ENCODE results near the gene ACTR3.
A peak's percentile ranks its signal among the peaks of the same experiment; 100 is the strongest.

Gene ACTR3

DNA sequence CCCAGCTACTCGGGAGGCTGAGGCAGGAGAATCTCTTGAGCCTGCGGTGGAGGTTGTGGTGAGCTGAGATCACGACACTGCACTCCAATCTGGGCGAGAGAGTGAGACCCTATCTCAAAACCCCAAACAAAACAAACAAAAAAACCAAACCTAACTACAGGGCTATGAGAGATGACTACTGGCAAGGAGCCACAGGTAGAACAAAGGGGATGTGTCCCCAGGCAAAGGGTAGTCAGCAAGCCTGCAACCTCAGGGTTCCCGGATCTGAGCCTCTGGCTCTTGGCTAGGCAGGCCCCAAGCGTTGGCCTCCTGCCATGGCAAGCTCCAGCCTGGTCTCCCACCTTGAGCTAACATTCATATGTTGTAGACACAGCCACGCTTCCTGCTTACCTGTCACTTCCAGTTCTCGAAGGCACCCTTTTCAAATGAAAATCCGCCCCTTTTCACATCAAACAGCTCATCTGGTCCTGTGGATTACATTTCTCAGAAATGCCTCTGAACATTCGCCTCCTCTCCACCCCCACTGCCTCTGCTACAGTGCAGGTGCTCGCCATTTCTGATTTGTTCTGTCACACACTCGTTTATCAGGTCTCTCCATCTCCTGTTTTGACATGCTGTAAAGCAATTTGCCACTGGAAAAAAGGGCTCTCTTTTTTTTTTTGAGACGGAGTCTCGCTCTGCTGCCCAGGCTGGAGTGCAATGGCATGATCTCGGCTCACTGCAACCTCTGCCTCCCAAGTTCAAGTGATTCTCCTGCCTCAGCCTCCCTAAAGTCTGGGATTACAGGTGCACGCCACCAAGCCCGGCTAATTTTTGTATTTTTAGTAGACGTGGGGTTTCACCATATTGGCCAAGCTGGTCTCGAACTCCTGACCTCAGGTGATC, 13.1 kb upstream of the ACTR3 start:
- peak; percentile 44 to 49 for DNase-seq (ENCODE audit: low read depth in 2 of 2)

GRCh38 chr2:113877711-113878598, 11.9 kb upstream of the ACTR3 start:
- no peak for DNase-seq (ENCODE audit: low read depth in 2 of 2)

DNA sequence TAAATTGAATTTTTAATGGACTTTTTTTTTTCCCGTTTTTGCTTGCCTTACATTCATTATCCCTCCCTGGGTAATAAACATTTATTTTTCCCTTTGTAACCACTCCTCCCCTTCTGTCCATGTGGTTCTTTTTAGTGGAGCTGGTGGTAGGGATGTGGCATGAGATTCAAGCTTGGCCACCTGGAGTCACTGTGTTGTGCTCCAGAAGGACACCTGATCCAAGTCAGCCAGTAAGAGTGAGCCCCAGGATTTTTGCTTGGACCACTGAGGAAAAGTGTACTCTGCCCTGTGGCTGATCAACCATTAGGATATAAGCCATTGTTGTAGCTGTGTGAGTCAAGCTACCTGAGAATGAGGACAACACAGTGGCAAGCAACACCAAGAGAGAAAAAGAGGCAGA, 11.1 kb upstream of the ACTR3 start:
- no peak for DNase-seq (ENCODE audit: low read depth in 2 of 2)

DNA sequence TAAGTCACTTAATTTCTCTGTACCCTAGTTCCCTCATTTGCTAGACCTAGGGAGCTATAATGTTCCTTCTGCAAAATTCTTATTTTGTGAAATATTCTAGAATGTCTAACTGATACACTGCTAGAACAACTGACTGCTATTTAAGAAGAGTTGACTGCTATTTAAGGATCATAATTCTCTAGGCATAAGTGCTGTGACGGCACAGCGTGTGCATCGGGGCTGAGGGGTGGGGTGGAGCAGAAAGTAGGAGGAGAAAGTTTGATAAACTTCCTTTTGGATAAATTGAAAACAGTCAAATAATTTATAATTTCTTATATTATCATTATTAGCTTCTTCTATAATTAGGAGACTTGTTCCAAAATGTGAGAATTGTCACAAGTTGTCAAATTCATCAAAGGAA, 10.4 kb upstream of the ACTR3 start:
- DNase-seq (ENCODE audit: low read depth in 2 of 2) = no peak

DNA sequence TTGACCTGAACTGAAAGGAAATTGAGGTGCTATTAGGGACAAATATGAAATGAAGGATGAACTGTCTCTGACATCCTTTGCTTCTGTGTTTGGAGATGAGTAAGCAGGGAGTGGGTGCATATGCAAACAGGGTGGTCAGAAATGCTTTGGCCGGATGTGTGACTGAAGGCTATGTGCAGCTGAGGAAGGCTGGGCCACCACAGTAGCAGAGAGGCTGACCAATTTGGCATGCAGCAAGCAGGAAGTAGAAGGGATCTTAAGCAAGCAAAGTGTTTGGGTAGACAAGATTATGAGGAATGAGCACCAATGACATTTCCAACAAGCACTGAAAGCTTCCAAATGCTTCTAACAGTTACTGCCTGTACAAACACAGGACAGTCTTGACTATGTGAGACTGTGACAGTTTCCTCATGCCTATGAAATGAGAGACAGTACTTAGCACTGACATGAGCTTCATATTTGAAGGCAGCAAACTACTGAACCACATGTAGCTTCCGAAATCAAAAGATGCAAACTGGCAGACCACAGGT, 3.3 kb upstream of the ACTR3 start:
- peak in 1 of 2 experiments; percentile 33 for DNase-seq (ENCODE audit: low read depth in 2 of 2)

DNA sequence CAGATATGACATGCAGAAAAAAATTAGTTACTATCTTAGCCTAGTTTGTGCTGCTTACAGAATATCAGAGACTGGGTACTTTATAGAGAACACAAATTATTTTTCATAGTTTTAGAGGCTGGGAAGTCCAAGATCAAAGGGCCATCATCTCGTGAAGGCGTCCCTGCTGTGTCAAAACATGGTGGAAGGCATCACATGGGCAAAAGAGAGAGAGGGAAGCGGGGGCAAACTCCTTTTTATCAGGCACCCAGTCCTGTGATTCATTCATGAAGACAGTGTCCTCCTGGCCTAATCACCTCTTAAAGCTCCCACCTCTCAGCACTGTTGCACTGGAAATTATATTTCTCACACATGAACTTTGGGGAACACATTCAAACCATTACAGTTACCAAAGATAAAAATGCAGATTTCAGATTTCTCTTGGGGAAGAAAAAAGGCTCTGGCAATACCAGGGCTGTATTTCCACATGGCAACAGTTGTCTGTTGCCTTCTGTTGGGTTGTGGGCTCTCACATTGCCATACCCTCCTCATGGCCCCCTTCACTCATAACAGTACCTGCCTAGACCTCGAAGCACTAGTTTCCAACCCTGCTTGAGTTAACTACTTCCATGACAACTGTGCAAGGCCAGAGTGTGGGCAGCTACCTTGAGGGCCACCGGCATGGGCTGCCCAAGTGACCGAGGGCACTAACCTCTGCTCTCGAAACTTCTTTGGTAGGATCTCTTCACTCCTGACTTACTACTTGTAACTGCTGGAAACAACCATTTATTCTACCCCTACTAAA, 2.7 kb upstream of the ACTR3 start:
- DNase-seq (ENCODE audit: low read depth in 2 of 2) = no peak

DNA sequence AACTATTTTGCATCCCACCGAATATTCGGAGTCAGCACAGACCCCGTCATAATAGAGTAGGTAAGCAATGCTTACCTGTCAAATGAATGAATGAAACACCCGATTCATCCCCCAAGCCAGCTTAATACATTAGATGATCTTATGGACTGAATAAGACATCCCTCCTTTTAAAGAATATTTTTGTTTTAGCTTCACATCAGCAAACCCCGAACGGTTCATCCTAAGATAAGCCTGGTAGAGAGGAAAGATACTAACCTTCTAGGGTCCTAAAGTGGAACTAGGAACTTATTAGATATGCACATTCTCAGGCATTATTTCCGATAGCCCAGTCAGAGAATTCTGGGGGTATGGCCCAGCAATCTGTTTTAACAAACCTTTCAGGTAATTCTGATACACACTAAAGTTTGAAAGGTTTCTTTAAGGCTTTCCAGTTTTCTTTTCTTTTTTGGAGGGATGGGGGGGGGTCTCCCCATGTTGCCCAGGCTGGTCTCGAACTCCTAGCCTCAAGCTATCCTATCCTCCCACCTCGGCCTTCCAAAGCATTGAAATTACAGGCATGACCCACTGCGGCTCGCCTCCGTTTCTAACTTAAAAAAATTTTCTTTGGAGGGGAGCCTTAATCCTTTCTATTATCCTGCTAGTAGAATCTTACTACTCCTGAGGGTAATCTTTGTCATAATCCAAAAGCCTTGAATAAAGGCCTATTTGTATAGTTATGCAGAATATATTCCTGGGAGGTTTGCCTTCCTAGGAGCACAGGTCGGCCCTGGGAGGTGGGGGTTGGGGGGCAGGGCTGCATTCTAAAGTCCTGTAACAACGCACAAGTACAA, 1.0 kb upstream of the ACTR3 start:
- DNase-seq (ENCODE audit: low read depth in 2 of 2) = no peak

GRCh38 chr2:113890253-113891235, 655 bp downstream of the ACTR3 start:
- DNase-seq (ENCODE audit: low read depth in 2 of 2) = peak; percentile 53 to 56

GRCh38 chr2:113891265-113891959, 1.5 kb downstream of the ACTR3 start:
- DNase-seq (ENCODE audit: low read depth in 2 of 2) = no peak

DNA sequence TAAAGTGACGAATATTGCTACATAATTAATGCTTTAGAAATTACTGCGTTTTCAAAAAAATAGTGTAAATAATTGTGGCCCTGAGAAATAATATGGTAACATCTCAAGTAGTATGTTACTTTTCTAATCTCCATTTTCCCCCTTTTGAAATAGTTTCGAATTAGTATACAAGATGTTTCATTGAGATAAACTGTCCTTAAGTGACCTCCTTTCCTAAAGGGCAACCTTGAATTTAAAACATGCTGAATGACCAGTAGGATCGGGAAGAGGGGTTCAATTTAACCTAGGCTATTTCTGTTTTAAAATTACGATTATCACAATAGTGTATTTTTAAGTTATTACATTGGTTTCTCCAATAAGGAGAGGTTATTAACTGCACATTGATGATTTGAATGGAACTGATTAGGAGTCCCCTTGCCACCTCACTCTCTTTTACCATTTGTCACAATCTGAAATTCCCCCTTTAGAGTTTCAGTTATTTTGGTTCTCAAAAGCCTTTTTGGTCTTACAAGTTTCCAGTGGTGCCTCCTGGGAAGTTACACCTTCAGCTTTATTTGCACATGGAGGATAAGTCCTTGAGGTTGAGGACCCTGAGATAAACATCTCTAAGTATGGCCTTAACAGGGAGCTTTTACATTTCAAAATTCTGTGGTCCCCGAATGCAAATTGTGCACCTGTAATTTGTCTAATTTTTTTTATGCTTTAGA, 2.3 kb downstream of the ACTR3 start:
- DNase-seq (ENCODE audit: low read depth in 2 of 2) = no peak

DNA sequence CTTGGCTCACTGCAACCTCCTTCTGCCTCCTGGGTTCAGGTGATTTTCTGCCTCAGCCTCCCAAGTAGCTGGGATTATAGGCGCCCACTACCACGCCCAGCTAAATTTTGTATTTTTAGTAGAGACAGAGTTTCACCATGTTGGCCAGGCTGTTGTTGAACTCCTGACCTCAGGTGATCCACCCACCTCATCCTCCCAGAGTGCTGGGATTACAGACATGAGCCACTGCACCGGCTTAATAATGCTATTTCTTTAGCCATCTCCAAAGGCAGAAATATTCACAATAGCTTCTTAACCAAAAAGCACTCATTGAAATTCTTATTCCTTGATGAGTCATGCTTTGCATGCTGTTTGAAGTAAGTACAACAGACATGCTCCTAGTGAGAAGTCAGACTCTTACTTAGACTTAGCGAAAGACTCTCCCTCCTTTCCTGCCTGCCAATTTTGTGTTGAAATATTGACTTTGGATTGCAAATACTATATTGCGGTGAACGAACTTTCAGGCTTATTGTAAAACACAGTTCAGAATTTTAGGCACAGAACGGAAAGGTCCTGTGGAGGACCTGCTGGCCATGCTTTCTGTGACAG, 4.4 kb downstream of the ACTR3 start:
- no peak for DNase-seq (ENCODE audit: low read depth in 2 of 2)

DNA sequence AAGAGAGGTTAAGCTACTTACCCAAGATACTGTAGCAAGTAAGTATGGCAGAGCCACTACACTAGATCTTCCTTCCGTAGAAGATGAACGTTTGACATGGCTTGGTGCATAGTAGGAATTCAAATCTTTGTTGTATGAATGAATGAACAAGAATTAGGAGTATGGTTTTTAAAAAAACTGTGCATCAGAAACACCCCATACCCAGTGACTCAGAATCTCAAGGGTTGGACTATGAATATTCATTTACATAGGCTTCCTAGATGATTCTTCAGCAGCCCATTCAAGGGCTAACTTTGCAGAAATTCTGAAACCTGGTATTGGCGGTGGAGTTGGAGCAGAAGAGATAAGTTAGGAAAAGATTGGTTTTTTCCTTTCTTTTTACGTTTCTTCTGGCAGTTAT, 5.4 kb downstream of the ACTR3 start:
- DNase-seq (ENCODE audit: low read depth in 2 of 2) = no peak

DNA sequence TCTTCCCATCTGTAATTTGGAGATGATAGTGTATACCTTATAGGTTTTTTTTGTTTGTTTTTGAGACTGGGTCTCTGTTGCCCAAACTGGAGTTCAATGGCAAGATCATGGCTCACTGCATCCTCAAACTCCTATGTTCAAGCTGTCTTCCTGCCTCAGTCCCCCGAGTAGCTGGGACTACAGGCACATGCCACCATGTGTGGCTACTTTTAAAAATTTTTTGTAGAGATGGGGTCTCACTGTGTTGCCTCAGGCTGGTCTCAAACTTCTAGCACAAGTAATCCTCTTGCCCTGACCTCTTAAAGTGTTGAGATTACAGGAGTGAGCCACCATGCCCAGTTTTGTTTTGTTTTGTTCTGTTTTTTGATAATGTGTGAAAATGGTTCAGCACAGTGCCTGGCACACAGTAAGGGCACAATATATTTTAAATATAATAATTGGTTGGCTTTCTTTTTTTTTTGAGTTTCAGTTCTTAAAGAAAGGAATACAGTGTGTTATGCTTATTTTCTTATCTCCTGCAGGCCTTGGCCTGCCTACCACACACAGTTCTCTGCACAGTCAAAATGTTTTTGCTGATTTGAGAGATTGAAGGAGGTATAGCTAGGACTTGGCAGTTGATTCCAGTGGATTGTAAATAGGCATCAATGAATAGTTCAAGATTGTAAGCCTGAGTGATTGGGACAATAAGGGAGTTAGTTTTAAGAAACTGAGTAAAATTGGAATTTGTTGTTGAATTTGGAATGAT, 6.1 kb downstream of the ACTR3 start:
- no peak for DNase-seq (ENCODE audit: low read depth in 2 of 2)

DNA sequence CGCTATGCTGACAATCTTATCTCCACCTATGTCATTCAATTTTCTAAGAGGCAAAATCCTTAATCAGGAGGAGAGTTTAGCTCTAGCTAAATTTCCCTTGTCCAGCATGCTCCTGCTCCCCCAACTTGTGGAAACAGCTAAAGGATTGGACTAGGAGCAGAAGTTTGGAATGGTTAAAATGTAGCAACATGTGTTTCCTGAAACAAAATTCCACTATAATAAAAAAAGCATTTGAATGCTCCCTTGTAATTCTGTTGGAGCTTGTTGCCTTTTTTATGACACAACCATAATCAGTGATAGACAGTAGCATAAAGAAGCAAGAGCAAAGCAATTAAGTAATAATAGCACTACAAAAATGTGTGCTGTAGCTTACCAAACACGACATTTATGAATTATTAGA, 6.9 kb downstream of the ACTR3 start:
- no peak for DNase-seq (ENCODE audit: low read depth in 2 of 2)

GRCh38 chr2:113898081-113898480, 8.2 kb downstream of the ACTR3 start:
- no peak for DNase-seq (ENCODE audit: low read depth in 2 of 2)

GRCh38 chr2:113899166-113899565, 9.3 kb downstream of the ACTR3 start:
- DNase-seq (ENCODE audit: low read depth in 2 of 2) = no peak

- no peak for DNase-seq (ENCODE audit: low read depth in 2 of 2)
These were observed 12.1 kb downstream of the ACTR3 start for GRCh38 chr2:113901943-113902342.

Measured in stimulated activated CD4-positive, alpha-beta T cell treated with anti-CD3 and anti-CD28 coated beads, Interleukin-12 subunit alpha, Interleukin-12 subunit beta, amount 100 ng/mL, for 24 hours (primary cell).